GM23248 (cell line): ENCODE data around the gene KCNJ12.

Experiments
- EZH2 ChIP-seq: fragments of 200-600 bp; sonication (generic); IDR thresholded peaks from 2 replicates; pipeline ENCODE4 v1.6.1; 2018; ENCODE audit warnings: antibody characterized with exemption, mild to moderate bottlenecking; ENCODE audit not compliant: insufficient read depth, poor library complexity, severe bottlenecking
- EZH2phosphoT487 ChIP-seq: fragments of 200-600 bp; sonication (generic); IDR thresholded peaks from 2 replicates; pipeline ENCODE4 v1.6.1; 2018; ENCODE audit warnings: antibody characterized with exemption, moderate library complexity, mild to moderate bottlenecking, low read depth; ENCODE audit not compliant: insufficient read depth

DNA sequence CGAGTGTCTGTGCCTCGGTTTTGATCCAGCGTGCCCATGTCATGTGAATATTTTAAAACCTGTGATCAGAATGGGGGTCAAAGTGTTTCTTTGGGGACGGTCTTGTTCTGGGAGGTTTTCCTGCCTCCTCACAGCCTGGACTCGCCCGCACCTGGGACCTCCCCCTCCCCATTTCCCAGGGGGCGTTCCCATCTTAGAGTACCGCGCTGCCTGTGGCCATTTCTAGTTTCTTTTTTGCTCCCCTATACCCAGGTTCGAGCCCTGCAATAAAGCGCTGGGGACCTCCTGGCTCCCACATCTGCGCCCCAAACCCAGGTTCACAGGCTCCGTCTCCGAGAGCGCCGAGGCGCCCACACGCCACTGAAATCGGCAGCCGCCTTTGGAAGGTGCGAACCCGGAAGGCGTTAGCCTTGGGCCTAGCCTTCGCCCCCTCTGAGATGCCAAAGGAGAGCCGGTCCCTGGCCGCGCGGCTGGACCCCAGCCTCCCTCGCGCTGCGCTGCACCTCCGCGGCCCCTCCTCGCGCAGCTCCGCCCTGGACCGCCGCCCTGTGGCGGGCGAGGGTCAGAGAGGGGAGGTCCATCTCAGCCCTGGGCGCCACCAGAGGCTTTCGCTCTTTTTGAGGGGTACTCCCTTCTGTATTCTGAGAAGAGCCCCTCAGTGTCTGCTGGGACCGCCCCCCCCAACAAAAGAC, 1.7 kb downstream of the KCNJ12 start:
- TF ChIP-seq EZH2, result peak; percentile 22
- no peak for TF ChIP-seq EZH2phosphoT487
